Measurements from ENCODE around the gene GRIK4. TPM values are rescaled to one million over a fixed set of nuclear protein-coding genes. Genes with fewer than 3 reads are reported as not detected.
A peak's percentile ranks its signal among the peaks of the same experiment; 100 is the strongest.

Gene GRIK4
- total RNA-seq, 1 donor from 2014 or later, result 0.36 TPM

DNA sequence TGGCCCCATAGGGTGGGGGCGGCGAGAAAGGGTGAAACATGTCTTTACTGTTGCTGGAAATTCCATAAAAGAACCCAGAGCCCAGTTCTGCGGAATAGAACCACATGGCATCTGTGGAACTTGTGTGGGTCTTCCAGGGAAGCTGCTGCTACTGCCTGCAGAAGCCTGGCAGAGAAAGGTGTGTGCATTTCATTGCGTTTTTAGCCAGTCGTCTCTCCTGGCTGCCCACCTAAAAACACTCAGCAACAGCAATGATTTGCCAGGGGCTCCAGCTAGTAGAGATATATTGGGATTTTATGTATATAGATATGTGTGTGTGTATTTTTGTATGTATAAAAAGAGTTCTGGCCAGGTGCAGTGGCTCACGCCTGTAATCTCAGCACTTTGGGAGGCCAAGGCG is 385.1 kb downstream of the GRIK4 start:
- Histone ChIP-seq H3K4me1 (peaks cover 29% of the 10 kb centered on the region), H3K36me3 (no peaks in the 10 kb centered on the region), H3K27ac (no peak overlapping the region), H3K4me3 (no peak overlapping the region), H3K27me3 (no peaks in the 10 kb centered on the region), H4K20me1 (ENCODE audit: low read depth) (no peaks in the 10 kb centered on the region), H3K9me3 (ENCODE audit: low read depth) (no peaks in the 10 kb centered on the region), H3K4me2 (no peak overlapping the region), H3K9ac (no peak overlapping the region), H3F3A (ENCODE audit: low read depth) (peaks cover 3% of the 10 kb centered on the region), H2AFZ (replicated peaks) (no peak overlapping the region), H3K79me2 (ENCODE audit: low read depth) (no peaks in the 10 kb centered on the region)
- Mint-ChIP-seq H3K4me3 (no peak overlapping the region), H3K27ac (no peak overlapping the region), H3K27me3 (ENCODE audit: insufficient read depth, low read depth) (peaks cover 5% of the 10 kb centered on the region), H3K4me1 (peaks cover 21% of the 10 kb centered on the region), H3K9me3 (no peaks in the 10 kb centered on the region), H3K36me3 (no peaks in the 10 kb centered on the region)
- DNase-seq (ENCODE audit: low spot score), result no peak
- TF ChIP-seq, protein P1, sequence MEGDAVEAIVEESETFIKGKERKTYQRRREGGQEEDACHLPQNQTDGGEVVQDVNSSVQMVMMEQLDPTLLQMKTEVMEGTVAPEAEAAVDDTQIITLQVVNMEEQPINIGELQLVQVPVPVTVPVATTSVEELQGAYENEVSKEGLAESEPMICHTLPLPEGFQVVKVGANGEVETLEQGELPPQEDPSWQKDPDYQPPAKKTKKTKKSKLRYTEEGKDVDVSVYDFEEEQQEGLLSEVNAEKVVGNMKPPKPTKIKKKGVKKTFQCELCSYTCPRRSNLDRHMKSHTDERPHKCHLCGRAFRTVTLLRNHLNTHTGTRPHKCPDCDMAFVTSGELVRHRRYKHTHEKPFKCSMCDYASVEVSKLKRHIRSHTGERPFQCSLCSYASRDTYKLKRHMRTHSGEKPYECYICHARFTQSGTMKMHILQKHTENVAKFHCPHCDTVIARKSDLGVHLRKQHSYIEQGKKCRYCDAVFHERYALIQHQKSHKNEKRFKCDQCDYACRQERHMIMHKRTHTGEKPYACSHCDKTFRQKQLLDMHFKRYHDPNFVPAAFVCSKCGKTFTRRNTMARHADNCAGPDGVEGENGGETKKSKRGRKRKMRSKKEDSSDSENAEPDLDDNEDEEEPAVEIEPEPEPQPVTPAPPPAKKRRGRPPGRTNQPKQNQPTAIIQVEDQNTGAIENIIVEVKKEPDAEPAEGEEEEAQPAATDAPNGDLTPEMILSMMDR (IDR thresholded peaks at IDR 0.05), result no peak
- TF ChIP-seq EZH2phosphoT487 (IDR thresholded peaks at IDR 0.05), result no peak
- no peak for TF ChIP-seq EZH2 (IDR thresholded peaks at IDR 0.05)

DNA sequence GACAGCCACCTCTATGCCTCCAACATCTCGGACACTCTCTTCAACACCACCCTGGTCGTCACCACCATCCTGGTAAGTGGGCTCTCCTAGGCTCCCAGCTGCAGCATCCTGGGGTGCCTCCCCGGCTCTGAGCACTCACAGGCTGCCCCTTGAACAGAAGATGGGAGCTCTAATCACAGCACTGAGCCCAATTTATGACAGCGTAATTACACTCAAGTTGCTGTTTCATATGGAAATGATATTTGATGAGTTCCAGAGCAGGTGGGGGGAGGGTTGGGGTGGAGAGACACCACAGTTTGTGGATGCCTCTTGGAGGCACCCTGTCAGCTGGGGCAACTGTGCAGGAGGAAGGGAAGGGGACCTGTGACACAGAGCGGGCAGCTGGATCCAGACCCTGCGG is 387.0 kb downstream of the GRIK4 start:
- Histone ChIP-seq H4K20me1 (ENCODE audit: low read depth) (no peaks in the 10 kb centered on the region), H3K4me3 (no peak overlapping the region), H3F3A (ENCODE audit: low read depth) (peaks cover 3% of the 10 kb centered on the region), H3K4me1 (peaks cover 27% of the 10 kb centered on the region), H3K4me2 (no peak overlapping the region), H3K9ac (no peak overlapping the region), H3K27ac (no peak overlapping the region), H2AFZ (replicated peaks) (no peak overlapping the region), H3K79me2 (ENCODE audit: low read depth) (no peaks in the 10 kb centered on the region), H3K27me3 (no peaks in the 10 kb centered on the region), H3K9me3 (ENCODE audit: low read depth) (no peaks in the 10 kb centered on the region), H3K36me3 (no peaks in the 10 kb centered on the region)
- no peaks in the 10 kb centered on the region for H3K9me3 Mint-ChIP-seq
- no peak overlapping the region for H3K4me3 Mint-ChIP-seq
- peak overlapping the region; percentile 12 for H3K27ac Mint-ChIP-seq
- TF ChIP-seq EZH2 (IDR thresholded peaks at IDR 0.05) (no peak), EZH2phosphoT487 (IDR thresholded peaks at IDR 0.05) (no peak)
- TF ChIP-seq, protein P1 (IDR thresholded peaks at IDR 0.05), result no peak
- no peaks in the 10 kb centered on the region for H3K36me3 Mint-ChIP-seq
- peaks cover 5% of the 10 kb centered on the region for H3K27me3 Mint-ChIP-seq (ENCODE audit: insufficient read depth, low read depth)
- peaks cover 21% of the 10 kb centered on the region for H3K4me1 Mint-ChIP-seq
- DNase-seq (ENCODE audit: low spot score), result no peak

DNA sequence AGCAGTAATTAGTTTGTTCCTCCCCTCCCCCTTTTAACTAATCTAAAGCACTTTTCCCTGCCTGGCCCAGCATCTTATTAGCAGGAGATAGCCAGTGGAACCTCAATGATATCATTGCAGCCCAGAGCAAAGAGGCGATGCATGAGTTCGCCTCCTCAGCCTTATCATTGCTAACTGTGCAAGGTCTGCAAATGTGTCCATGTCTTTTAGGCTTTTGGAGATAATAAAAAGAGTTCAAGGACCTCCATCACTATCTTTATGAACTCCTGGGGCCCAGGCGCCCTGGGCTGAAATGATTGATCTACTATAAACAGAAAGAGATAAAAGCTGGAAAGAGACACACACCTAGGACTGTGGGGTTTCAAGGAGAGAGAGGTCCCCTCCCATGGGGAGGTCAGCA is 388.2 kb downstream of the GRIK4 start:
- H3K27me3 ChIP-seq, result no peaks in the 10 kb centered on the region
- H3K27me3 Mint-ChIP-seq (ENCODE audit: insufficient read depth, low read depth), result peaks cover 5% of the 10 kb centered on the region
- H3K4me3 Mint-ChIP-seq, result no peak overlapping the region
- H3K9me3 ChIP-seq (ENCODE audit: low read depth), result no peaks in the 10 kb centered on the region
- H2AFZ ChIP-seq (replicated peaks), result no peak overlapping the region
- no peak overlapping the region for H3K9ac ChIP-seq
- H3K4me3 ChIP-seq, result no peak overlapping the region
- no peaks in the 10 kb centered on the region for H3K36me3 Mint-ChIP-seq
- H4K20me1 ChIP-seq (ENCODE audit: low read depth), result no peaks in the 10 kb centered on the region
- H3K4me1 Mint-ChIP-seq, result peaks cover 11% of the 10 kb centered on the region
- no peak for DNase-seq (ENCODE audit: low spot score)
- H3K79me2 ChIP-seq (ENCODE audit: low read depth), result no peaks in the 10 kb centered on the region
- no peak for TF ChIP-seq EZH2 (IDR thresholded peaks at IDR 0.05)
- TF ChIP-seq EZH2phosphoT487 (IDR thresholded peaks at IDR 0.05), result no peak
- TF ChIP-seq, protein P1 (IDR thresholded peaks at IDR 0.05), result no peak
- H3K4me2 ChIP-seq, result no peak overlapping the region
- no peaks in the 10 kb centered on the region for H3K9me3 Mint-ChIP-seq
- H3K27ac ChIP-seq, result no peak overlapping the region
- peaks cover 17% of the 10 kb centered on the region for H3K4me1 ChIP-seq
- H3F3A ChIP-seq (ENCODE audit: low read depth), result no peaks in the 10 kb centered on the region
- H3K36me3 ChIP-seq, result no peaks in the 10 kb centered on the region
- H3K27ac Mint-ChIP-seq, result no peak overlapping the region
